CD4-positive, alpha-beta T cell treated with Interleukin-21 for 1 hour (primary cell): ENCODE measurements around the gene CDK6.

Experiments
- DNase-seq: peaks from one replicate; pipeline ENCODE4 v3.0.0-alpha.2; 2020

Gene CDK6

GRCh38 chr7:92699560-92699959, 136.8 kb downstream of the CDK6 start:
- DNase-seq, result no peak

GRCh38 chr7:92698237-92698841, 138.0 kb downstream of the CDK6 start:
- DNase-seq, result no peak

- DNase-seq, result no peak
Measured at GRCh38 chr7:92697414-92697813, 139.0 kb downstream of the CDK6 start.

GRCh38 chr7:92697012-92697411, 139.4 kb downstream of the CDK6 start:
- no peak for DNase-seq

- no peak for DNase-seq
Measured at GRCh38 chr7:92696584-92696983, 139.8 kb downstream of the CDK6 start.

- DNase-seq, result no peak
Measured at GRCh38 chr7:92695308-92696261, 140.8 kb downstream of the CDK6 start.

- no peak for DNase-seq
Measured at GRCh38 chr7:92694211-92694610, 142.2 kb downstream of the CDK6 start.

GRCh38 chr7:92693519-92693918, 142.9 kb downstream of the CDK6 start:
- no peak for DNase-seq

GRCh38 chr7:92691578-92691977, 144.8 kb downstream of the CDK6 start:
- peak; percentile 69 for DNase-seq

- DNase-seq, result peak; percentile 69
Measured at GRCh38 chr7:92685136-92686042, 151.0 kb downstream of the CDK6 start.

GRCh38 chr7:92684274-92684673, 152.1 kb downstream of the CDK6 start:
- DNase-seq, result no peak

- DNase-seq, result peak; percentile 31
Measured at GRCh38 chr7:92682903-92683539, 153.4 kb downstream of the CDK6 start.

- DNase-seq, result no peak
Measured at GRCh38 chr7:92682330-92682729, 154.0 kb downstream of the CDK6 start.

GRCh38 chr7:92681633-92682032, 154.7 kb downstream of the CDK6 start:
- DNase-seq, result no peak

- no peak for DNase-seq
Measured at GRCh38 chr7:92680442-92680841, 155.9 kb downstream of the CDK6 start.

GRCh38 chr7:92678291-92678920, 158.0 kb downstream of the CDK6 start:
- DNase-seq, result no peak

- DNase-seq, result no peak
Measured at GRCh38 chr7:92674379-92674778, 162.0 kb downstream of the CDK6 start.

- DNase-seq, result no peak
Measured at GRCh38 chr7:92671505-92672169, 164.7 kb downstream of the CDK6 start.

- no peak for DNase-seq
Measured at GRCh38 chr7:92670204-92670851, 166.0 kb downstream of the CDK6 start.

GRCh38 chr7:92669616-92670165, 166.7 kb downstream of the CDK6 start:
- DNase-seq, result no peak

GRCh38 chr7:92668564-92668963, 167.8 kb downstream of the CDK6 start:
- DNase-seq, result no peak
